AG09319 (cell line): ENCODE data around the gene BAG3.
"Not testable (repeated sequence)": the region's sequence is repeated elsewhere in the genome, so short reads cannot be mapped to it uniquely, and the experiment has no call there.

Source experiments
- DNase-seq: peaks from one replicate; pipeline ENCODE4 v3.0.0-alpha.2; 2010; ENCODE audit warnings: low read depth; ENCODE audit errors: extremely low read depth
- TF ChIP-seq, protein P1 (sequence below): IDR thresholded peaks from 2 replicates; pipeline ENCODE4 v1.5.1; 2011; ENCODE audit warnings: low read depth, mild to moderate bottlenecking, inconsistent platforms, low read length, moderate library complexity

The BAG3 gene

DNA sequence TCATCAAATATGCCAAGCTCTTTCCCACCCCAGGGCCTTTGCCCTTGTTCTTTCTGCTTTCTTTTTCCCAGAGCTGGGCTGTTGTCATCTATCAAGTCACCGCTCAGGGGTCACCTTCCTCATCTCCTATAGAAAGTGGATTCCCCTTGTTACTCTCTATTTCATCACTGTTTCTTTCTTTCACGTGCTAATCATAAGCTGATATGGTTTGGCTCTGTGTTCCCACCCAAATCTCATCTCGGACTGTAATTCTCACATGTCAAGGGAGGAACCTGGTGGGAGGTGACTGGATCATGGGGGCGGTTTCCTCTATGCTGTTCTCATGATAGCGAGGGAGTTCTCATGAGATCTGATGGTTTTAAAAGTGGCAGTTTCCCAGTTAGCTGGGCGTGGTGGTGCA, 37.4 kb upstream of the BAG3 start:
- TF ChIP-seq, protein P1, sequence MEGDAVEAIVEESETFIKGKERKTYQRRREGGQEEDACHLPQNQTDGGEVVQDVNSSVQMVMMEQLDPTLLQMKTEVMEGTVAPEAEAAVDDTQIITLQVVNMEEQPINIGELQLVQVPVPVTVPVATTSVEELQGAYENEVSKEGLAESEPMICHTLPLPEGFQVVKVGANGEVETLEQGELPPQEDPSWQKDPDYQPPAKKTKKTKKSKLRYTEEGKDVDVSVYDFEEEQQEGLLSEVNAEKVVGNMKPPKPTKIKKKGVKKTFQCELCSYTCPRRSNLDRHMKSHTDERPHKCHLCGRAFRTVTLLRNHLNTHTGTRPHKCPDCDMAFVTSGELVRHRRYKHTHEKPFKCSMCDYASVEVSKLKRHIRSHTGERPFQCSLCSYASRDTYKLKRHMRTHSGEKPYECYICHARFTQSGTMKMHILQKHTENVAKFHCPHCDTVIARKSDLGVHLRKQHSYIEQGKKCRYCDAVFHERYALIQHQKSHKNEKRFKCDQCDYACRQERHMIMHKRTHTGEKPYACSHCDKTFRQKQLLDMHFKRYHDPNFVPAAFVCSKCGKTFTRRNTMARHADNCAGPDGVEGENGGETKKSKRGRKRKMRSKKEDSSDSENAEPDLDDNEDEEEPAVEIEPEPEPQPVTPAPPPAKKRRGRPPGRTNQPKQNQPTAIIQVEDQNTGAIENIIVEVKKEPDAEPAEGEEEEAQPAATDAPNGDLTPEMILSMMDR = no peak
- no peak for DNase-seq

- TF ChIP-seq, protein P1 = no peak
- no peak for DNase-seq
Measured at GRCh38 chr10:119614686-119615085, 36.5 kb upstream of the BAG3 start.

DNA sequence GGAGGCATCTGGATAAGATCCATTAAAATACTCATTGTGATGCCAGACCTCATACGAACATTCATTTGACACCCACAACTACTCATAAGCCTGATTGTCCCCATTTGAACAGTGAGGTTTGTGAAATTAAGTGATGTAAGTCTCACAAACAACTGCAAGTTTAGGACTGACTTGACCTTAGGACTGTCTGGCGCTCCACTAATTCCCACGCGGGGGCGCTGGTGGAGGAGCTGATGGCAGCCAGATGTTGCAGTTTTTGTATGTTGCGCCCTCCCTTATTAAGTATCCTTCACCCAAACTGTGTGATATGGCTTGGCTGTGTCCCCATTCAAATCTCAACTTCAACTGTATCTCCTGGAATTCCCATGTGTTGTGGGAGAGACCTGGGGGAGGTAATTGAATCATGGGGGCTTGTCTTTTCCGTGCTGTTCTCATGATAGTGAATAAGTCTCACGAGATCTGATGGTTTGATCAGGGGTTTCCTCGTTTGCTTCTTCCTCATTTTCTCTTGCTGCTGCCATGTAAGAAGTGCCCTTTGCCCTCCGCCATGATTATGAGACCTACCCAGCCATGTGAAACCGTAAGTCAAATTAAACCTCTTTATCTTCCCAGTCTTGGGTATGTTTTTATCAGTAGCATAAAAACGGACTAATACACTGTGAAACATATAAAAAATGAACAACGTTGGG, 34.2 kb upstream of the BAG3 start:
- TF ChIP-seq, protein P1 = peak; percentile 42
- no peak for DNase-seq

- TF ChIP-seq, protein P1 = no peak
- no peak for DNase-seq
Measured at GRCh38 chr10:119619215-119619614, 32.0 kb upstream of the BAG3 start.

DNA sequence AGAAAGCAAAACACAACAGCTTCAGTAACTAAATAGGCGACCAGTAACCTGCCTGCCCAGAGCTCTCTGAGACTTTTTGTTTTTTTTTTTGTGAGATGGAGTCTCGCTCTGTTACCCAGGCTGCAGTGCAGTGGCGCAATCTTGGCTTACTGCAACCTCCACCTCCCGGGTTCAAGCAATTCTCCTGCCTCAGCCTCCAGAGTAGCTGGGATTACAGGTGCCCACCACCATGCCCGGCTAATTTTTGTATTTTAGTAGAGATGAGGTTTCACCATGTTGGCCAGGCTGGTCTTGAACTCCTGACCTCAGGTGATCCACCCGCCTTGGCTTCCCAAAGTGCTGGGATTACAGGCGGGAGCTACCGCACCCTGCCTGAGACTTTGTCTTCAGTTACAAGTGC, 31.4 kb upstream of the BAG3 start:
- DNase-seq = not testable (repeated sequence)

GRCh38 chr10:119620241-119621077, 30.7 kb upstream of the BAG3 start:
- DNase-seq = no peak
- TF ChIP-seq, protein P1 = no peak

GRCh38 chr10:119621078-119621384, 30.1 kb upstream of the BAG3 start:
- DNase-seq = no peak
- TF ChIP-seq, protein P1 = no peak
